ENCODE measurements around the gene UBAC1.

- TF ChIP-seq RAD21 (IDR thresholded peaks at IDR 0.05) (no peak), SP1 (IDR thresholded peaks at IDR 0.05) (no peak), CTCF (IDR thresholded peaks at IDR 0.05; ENCODE audit: low read depth, low read length, missing input control) (no peak), MAX (IDR thresholded peaks at IDR 0.05) (no peak), TAF1 (conservative IDR thresholded peaks at IDR 0.05) (no peak)
Observed at GRCh38 chr9:135901826-135902225, 59.3 kb downstream of the UBAC1 start.

All from liver (tissue), 3 donors.